H1 (cell line): ENCODE results near the gene SLC37A1. TPM values are rescaled to one million over a fixed set of nuclear protein-coding genes. Genes with fewer than 3 reads are reported as not detected.

Experiments used
- CTCF ChIA-PET: fragments of 300-600 bp; sonication (Branson Sonifier 250); formaldehyde crosslinking; loops from one replicate; lab custom pipeline; 2021; ENCODE audit not compliant: partially characterized antibody; lab: Charles Lee
- POLR2A ChIA-PET: fragments of 300-600 bp; sonication (Branson Sonifier 250); formaldehyde crosslinking; loops from one replicate; lab custom pipeline; 2021; ENCODE audit warnings: inconsistent platforms; ENCODE audit not compliant: partially characterized antibody; lab: Charles Lee
- DNase-seq, 2 experiments: peaks; one replicate each; pipeline versions ENCODE4 v3.0.0 to v3.0.0-alpha.2; 2010 to 2022; ENCODE audit warnings: low spot score in 2 of 2, low read depth in 1 of 2, mixed read lengths in 1 of 2
- FAIRE-seq: peaks from 2 replicates; lab custom pipeline; 2011; peaks lifted over from hg19 to GRCh38; lab: Jason Lieb, UNC
- H2AFZ ChIP-seq: 2 replicates; pipeline ENCODE4 v1.8.1; 2012; ENCODE audit warnings: low read length, inconsistent platforms
- H2AK5ac ChIP-seq: 2 replicates; pipeline ENCODE4 v1.6.1; 2013; ENCODE audit warnings: low read depth, low read length
- H2BK120ac ChIP-seq: replicated peaks from 2 replicates; pipeline ENCODE3; 2013; ENCODE audit warnings: low read depth, low read length, inconsistent platforms
- H2BK12ac ChIP-seq: 2 replicates; pipeline ENCODE4 v1.6.1; 2013; ENCODE audit warnings: low read depth, low read length
- H2BK15ac ChIP-seq: 2 replicates; pipeline ENCODE4 v1.6.1; 2013; ENCODE audit warnings: low read length
- H2BK20ac ChIP-seq: 2 replicates; pipeline ENCODE4 v1.6.1; 2013; ENCODE audit warnings: low read length
- H2BK5ac ChIP-seq: 2 replicates; pipeline ENCODE4 v1.6.1; 2013; ENCODE audit warnings: low read depth, low read length
- H3K14ac ChIP-seq: 2 replicates; pipeline ENCODE4 v1.6.1; 2013; ENCODE audit warnings: inconsistent platforms; ENCODE audit not compliant: insufficient read length
- H3K18ac ChIP-seq: 2 replicates; pipeline ENCODE4 v1.6.1; 2013; ENCODE audit warnings: low read length; ENCODE audit errors: extremely low read depth
- H3K23ac ChIP-seq: 2 replicates; pipeline ENCODE4 v1.6.1; 2013; ENCODE audit warnings: inconsistent platforms; ENCODE audit not compliant: insufficient read length
- H3K23me2 ChIP-seq: 2 replicates; pipeline ENCODE4 v1.6.1; 2013; ENCODE audit warnings: low read depth, low read length
- H3K27ac ChIP-seq: 2 replicates; pipeline ENCODE4 v1.6.1; 2011; ENCODE audit warnings: low read depth, low read length, inconsistent platforms
- H3K27me3 ChIP-seq, 4 experiments: replicated peaks in 1 of 4; 1 replicate in 1 of 4; 2 replicates in 3 of 4; pipeline versions ENCODE4 v1.6.1 to v1.8.1; 2011 to 2013; ENCODE audit warnings: low read length in 3 of 4, mild to moderate bottlenecking in 3 of 4, inconsistent platforms in 2 of 4, mixed read lengths in 2 of 4, moderate library complexity in 1 of 4; ENCODE audit not compliant: control insufficient read depth in 3 of 4, insufficient read depth in 3 of 4; ENCODE audit errors: extremely low read depth in 1 of 4
- H3K36me3 ChIP-seq, 4 experiments: 2 replicates each; pipeline versions ENCODE4 v1.6.1 to v1.8.1; 2011 to 2013; ENCODE audit warnings: mild to moderate bottlenecking in 4 of 4, low read length in 3 of 4, moderate library complexity in 2 of 4, control low read depth in 1 of 4, inconsistent platforms in 1 of 4; ENCODE audit not compliant: insufficient read depth in 4 of 4, control insufficient read depth in 2 of 4
- H3K4ac ChIP-seq: replicated peaks from 2 replicates; pipeline ENCODE3; 2013; ENCODE audit warnings: low read length, low read depth, mixed read lengths, inconsistent platforms; ENCODE audit not compliant: insufficient read length
- H3K4me1 ChIP-seq, 4 experiments: replicated peaks in 1 of 4; 1 replicate in 1 of 4; 2 replicates in 3 of 4; pipeline versions ENCODE4 v1.6.1 to v1.8.1; 2011 to 2013; ENCODE audit warnings: low read length in 3 of 4, inconsistent platforms in 2 of 4, mixed read lengths in 1 of 4; ENCODE audit not compliant: insufficient read depth in 4 of 4, control insufficient read depth in 3 of 4
- H3K4me2 ChIP-seq, 2 experiments: 2 replicates each; pipeline versions ENCODE4 v1.6.1 to v1.8.1; 2011 to 2013; ENCODE audit warnings: low read depth in 2 of 2, low read length in 2 of 2, control low read depth in 1 of 2, inconsistent platforms in 1 of 2, mild to moderate bottlenecking in 1 of 2; ENCODE audit not compliant: insufficient read depth in 1 of 2
- H3K4me3 ChIP-seq, 4 experiments: fragments of 200-600, 300-600 bp in 1 of 4; sonication (generic), shearing (Covaris generic), sonication (Bioruptor Twin) in 1 of 4; 2 replicates each; pipeline versions ENCODE4 v1.5.1 to v1.8.1; 2011 to 2016; ENCODE audit warnings: low read length in 4 of 4, low read depth in 3 of 4, control low read depth in 2 of 4, inconsistent platforms in 2 of 4, mild to moderate bottlenecking in 2 of 4, mixed read lengths in 1 of 4, moderate library complexity in 1 of 4; ENCODE audit not compliant: insufficient read depth in 2 of 4; ENCODE audit errors: extremely low read depth in 1 of 4
- H3K56ac ChIP-seq: replicated peaks from 2 replicates; pipeline ENCODE3; 2013; ENCODE audit warnings: low read depth, mild to moderate bottlenecking, mixed read lengths, low read length, inconsistent platforms; ENCODE audit not compliant: insufficient read length
- H3K79me1 ChIP-seq: 2 replicates; pipeline ENCODE4 v1.6.1; 2013; ENCODE audit warnings: low read depth, low read length, control low read depth
- H3K79me2 ChIP-seq, 2 experiments: 2 replicates each; pipeline versions ENCODE4 v1.6.1 to v1.8.1; 2012 to 2013; ENCODE audit warnings: low read length in 2 of 2, mild to moderate bottlenecking in 2 of 2, inconsistent platforms in 1 of 2; ENCODE audit not compliant: insufficient read depth in 2 of 2, control insufficient read depth in 1 of 2
- H3K9ac ChIP-seq, 4 experiments: replicated peaks in 1 of 4; 1 replicate in 1 of 4; 2 replicates in 3 of 4; pipeline versions ENCODE4 v1.6.1 to v1.8.1; 2011 to 2013; ENCODE audit warnings: low read depth in 3 of 4, low read length in 3 of 4, control low read depth in 2 of 4, mild to moderate bottlenecking in 2 of 4, moderate library complexity in 2 of 4, inconsistent platforms in 1 of 4; ENCODE audit errors: extremely low read depth in 1 of 4
- H3K9me3 ChIP-seq, 2 experiments: 2 replicates each; pipeline versions ENCODE4 v1.6.1 to v1.8.1; 2012 to 2013; ENCODE audit warnings: mild to moderate bottlenecking in 2 of 2, moderate library complexity in 2 of 2, control low read depth in 1 of 2, inconsistent platforms in 1 of 2, low read depth in 1 of 2, low read length in 1 of 2, mixed read lengths in 1 of 2; ENCODE audit not compliant: insufficient read depth in 2 of 2
- H4K20me1 ChIP-seq, 2 experiments: replicated peaks in 1 of 2; 2 replicates each; pipeline versions ENCODE3 to v1.8.1; 2011 to 2013; ENCODE audit warnings: inconsistent platforms in 2 of 2, low read length in 2 of 2, mild to moderate bottlenecking in 1 of 2; ENCODE audit not compliant: insufficient read depth in 2 of 2, control insufficient read depth in 1 of 2
- H4K5ac ChIP-seq: 2 replicates; pipeline ENCODE4 v1.6.1; 2013; ENCODE audit warnings: low read length, low read depth, mixed read lengths, inconsistent platforms; ENCODE audit not compliant: insufficient read length
- H4K8ac ChIP-seq: 2 replicates; pipeline ENCODE4 v1.8.0; 2013; ENCODE audit warnings: mild to moderate bottlenecking, moderate library complexity, low read length, inconsistent platforms; ENCODE audit not compliant: insufficient read depth; ENCODE audit errors: extremely low read depth
- H4K91ac ChIP-seq: replicated peaks from 2 replicates; pipeline ENCODE3; 2013; ENCODE audit warnings: low read length, mixed read lengths, inconsistent platforms; ENCODE audit not compliant: insufficient read length
- ASH2L ChIP-seq: fragments of 200-600, 300-600 bp; sonication (generic); IDR thresholded peaks from one replicate; pipeline ENCODE4 v1.7.1; 2017; ENCODE audit warnings: low read length
- E2F6 ChIP-seq: IDR thresholded peaks from 2 replicates; pipeline ENCODE4 v1.6.1; 2012; ENCODE audit warnings: inconsistent platforms
- EGR1 ChIP-seq: IDR thresholded peaks from 2 replicates; pipeline ENCODE4 v1.6.1; 2011; ENCODE audit warnings: low read depth, low read length, borderline replicate concordance
- MAFK ChIP-seq: IDR thresholded peaks from 2 replicates; pipeline ENCODE4 v1.6.1; 2012; ENCODE audit warnings: low read depth, mild to moderate bottlenecking, improper control_type of control experiment, low read length
- RBBP5 ChIP-seq: IDR thresholded peaks from 2 replicates; pipeline ENCODE4 v1.7.1; 2012; ENCODE audit warnings: low read depth, mild to moderate bottlenecking, inconsistent platforms, low read length, moderate library complexity, borderline replicate concordance
- TAF1 ChIP-seq: IDR thresholded peaks from 2 replicates; pipeline ENCODE4 v1.6.1; 2011; ENCODE audit warnings: mild to moderate bottlenecking, low read depth, low read length
- WGBS, 2 experiments: shearing (Covaris generic) in 1 of 2; methylation state at CpG; one replicate each; pipeline versions ENCODE4 v1.1.6 to v1.1.7; 2013 to 2015; ENCODE audit warnings: low lambda C conversion rate in 2 of 2, mixed read lengths in 2 of 2, inconsistent platforms in 1 of 2, low coverage in 1 of 2, missing lambda C conversion rate in 1 of 2; ENCODE audit not compliant: insufficient replicate concordance in 2 of 2, insufficient coverage in 1 of 2, insufficient read length in 1 of 2; ENCODE audit errors: extremely low coverage in 1 of 2, missing lambda C conversion rate in 1 of 2; 5-methylcytosine and 5-hydroxymethylcytosine counted together
- polyA plus RNA-seq, 7 experiments: library from polyadenylated mRNA; depleted of rRNA in 3 of 7; stranded (reverse) in 5 of 7; unstranded in 2 of 7; fragments of >200 nt in 5 of 7; fragments of 200-250 nt in 2 of 7; gene quantifications; 1 replicate in 5 of 7; 2 replicates in 1 of 7; 4 replicates in 1 of 7; pipeline versions ENCODE4 v1.2.1 to v1.2.3, GENCODE V29; 2011 to 2013; ENCODE audit warnings: missing spikeins in 2 of 7, mixed read lengths in 2 of 7
- total RNA-seq: library from RNA; stranded (reverse); fragmentation: NEBNext Ultra II Directional; extraction: Animal tissue kit (Norgen Biotek cat#: 25700); gene quantifications from 2 replicates; pipeline ENCODE4 v1.2.1, GENCODE V29; 2021
- TF ChIP-seq, protein P1 (sequence below), 3 experiments: IDR thresholded peaks; 1 replicate in 2 of 3; 2 replicates in 1 of 3; pipeline versions ENCODE4 v1.5.1 to v1.6.1; 2011; ENCODE audit warnings: low read length in 3 of 3, mild to moderate bottlenecking in 3 of 3, inconsistent platforms in 2 of 3, low read depth in 1 of 3, moderate library complexity in 1 of 3; ENCODE audit not compliant: insufficient read depth in 1 of 3; ENCODE audit errors: control extremely low read depth in 1 of 3
- TF ChIP-seq, protein P2 (sequence below): IDR thresholded peaks from 2 replicates; pipeline ENCODE4 v1.6.1; 2012; ENCODE audit warnings: inconsistent platforms
- TF ChIP-seq, protein P3 (sequence below): IDR thresholded peaks from 2 replicates; pipeline ENCODE4 v1.6.1; 2011; ENCODE audit warnings: low read length, improper control_type of control experiment

Gene SLC37A1
- total and polyA plus RNA-seq, 2 of the 8 experiments (the other 6 are each of a cell fraction or from before 2014, with no cell fraction given), result 15.6 to 30.9 TPM

DNA sequence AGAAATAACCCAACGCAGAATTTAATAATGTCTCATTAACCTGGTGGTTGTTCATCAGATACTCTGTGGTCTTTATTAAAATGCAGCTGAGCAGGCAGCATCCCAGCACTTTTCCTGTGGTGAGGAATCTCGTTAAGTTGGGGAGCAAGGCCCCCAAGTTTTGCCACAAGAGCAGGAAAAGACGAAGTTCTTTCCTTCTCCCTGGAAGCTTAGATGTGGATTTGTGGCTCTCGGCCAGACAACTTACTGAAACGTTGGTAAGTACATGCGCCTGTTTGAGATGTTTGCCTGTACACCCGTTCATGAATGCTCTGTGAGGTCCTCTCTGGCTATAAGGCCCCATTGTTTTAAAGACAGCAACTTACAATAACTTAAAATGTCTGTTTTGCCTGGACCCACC is 105.5 kb downstream of the SLC37A1 start:
- 89% methylated on average over 7 of the region's 7 CpGs; no CpG with 5 or more reads in 1 of the 2 experiments for WGBS, 2 experiments
- Histone ChIP-seq H3K27me3 (no peaks in the 10 kb centered on the region; a peak in 1 of 7 replicates), H2BK12ac (no peak overlapping the region), H3K23me2 (peaks cover 11% of the 10 kb centered on the region; the same call in 1 of the 2 replicates), H3K27ac (no peak overlapping the region), H4K20me1 (peaks cover 0 to 7% of the 10 kb centered on the region in 2 experiments), H2BK120ac (no peak overlapping the region), H4K8ac (no peak overlapping the region), H3K79me2 (no peaks in the 10 kb centered on the region), H3K14ac (no peak overlapping the region), H3K4me3 (no peak overlapping the region), H3K23ac (no peak overlapping the region), H3K79me1 (no peaks in the 10 kb centered on the region), H2BK5ac (no peak overlapping the region), H3K56ac (no peak overlapping the region), H2AK5ac (no peak overlapping the region), H2BK15ac (no peak overlapping the region), H3K9me3 (no peaks in the 10 kb centered on the region), H3K4me2 (no peak overlapping the region), H3K4ac (no peak overlapping the region), H4K5ac (no peak overlapping the region), H3K36me3 (no peaks in the 10 kb centered on the region; a peak in 1 of 8 replicates), H3K4me1 (peaks cover 0 to 8% (median 3%) of the 10 kb centered on the region in 4 experiments; a peak in 4 of 7 replicates), H4K91ac (no peak overlapping the region), H3K9ac (no peak overlapping the region), H2BK20ac (no peak overlapping the region), H3K18ac (no peak overlapping the region), H2AFZ (no peak overlapping the region)
- POLR2A ChIA-PET, result no interaction called here
- no peak for FAIRE-seq
- CTCF ChIA-PET, result interaction anchor here (0.8 to 1.0 kb wide), 2 partner anchors 26 kb away, joined by 3 read pairs; no protein-coding TSS in a partner anchor
- DNase-seq, result no peak
- TF ChIP-seq, protein P1, sequence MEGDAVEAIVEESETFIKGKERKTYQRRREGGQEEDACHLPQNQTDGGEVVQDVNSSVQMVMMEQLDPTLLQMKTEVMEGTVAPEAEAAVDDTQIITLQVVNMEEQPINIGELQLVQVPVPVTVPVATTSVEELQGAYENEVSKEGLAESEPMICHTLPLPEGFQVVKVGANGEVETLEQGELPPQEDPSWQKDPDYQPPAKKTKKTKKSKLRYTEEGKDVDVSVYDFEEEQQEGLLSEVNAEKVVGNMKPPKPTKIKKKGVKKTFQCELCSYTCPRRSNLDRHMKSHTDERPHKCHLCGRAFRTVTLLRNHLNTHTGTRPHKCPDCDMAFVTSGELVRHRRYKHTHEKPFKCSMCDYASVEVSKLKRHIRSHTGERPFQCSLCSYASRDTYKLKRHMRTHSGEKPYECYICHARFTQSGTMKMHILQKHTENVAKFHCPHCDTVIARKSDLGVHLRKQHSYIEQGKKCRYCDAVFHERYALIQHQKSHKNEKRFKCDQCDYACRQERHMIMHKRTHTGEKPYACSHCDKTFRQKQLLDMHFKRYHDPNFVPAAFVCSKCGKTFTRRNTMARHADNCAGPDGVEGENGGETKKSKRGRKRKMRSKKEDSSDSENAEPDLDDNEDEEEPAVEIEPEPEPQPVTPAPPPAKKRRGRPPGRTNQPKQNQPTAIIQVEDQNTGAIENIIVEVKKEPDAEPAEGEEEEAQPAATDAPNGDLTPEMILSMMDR (IDR thresholded peaks at IDR 0.05; ENCODE audit: control extremely low read depth in 1 of 3, insufficient read depth in 1 of 3, low read depth in 1 of 3, low read length in 3 of 3), result no peak
- TF ChIP-seq, protein P2, sequence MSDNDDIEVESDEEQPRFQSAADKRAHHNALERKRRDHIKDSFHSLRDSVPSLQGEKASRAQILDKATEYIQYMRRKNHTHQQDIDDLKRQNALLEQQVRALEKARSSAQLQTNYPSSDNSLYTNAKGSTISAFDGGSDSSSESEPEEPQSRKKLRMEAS, result no peak
- TF ChIP-seq MAFK (no peak), RBBP5 (no peak), E2F6 (no peak), EGR1 (no peak), ASH2L (no peak), TAF1 (no peak)
- TF ChIP-seq, protein P3, sequence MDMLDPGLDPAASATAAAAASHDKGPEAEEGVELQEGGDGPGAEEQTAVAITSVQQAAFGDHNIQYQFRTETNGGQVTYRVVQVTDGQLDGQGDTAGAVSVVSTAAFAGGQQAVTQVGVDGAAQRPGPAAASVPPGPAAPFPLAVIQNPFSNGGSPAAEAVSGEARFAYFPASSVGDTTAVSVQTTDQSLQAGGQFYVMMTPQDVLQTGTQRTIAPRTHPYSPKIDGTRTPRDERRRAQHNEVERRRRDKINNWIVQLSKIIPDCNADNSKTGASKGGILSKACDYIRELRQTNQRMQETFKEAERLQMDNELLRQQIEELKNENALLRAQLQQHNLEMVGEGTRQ, result no peak
